Calu3 (cell line): Measurements from ENCODE around the gene FAM186B. TPM values are rescaled to one million over a fixed set of nuclear protein-coding genes. Genes with fewer than 3 reads are reported as not detected.
A peak's percentile ranks its signal among the peaks of the same experiment; 100 is the strongest.

Experiments used
- BruUV-seq: library from RNA; stranded (reverse); fragments of 400-500 nt; replicated peaks from 2 replicates; lab custom pipeline; 2021; lab: Mats Ljungman, UMichigan
- CTCF ChIA-PET: fragments of 300-600 bp; sonication (Branson Sonifier 250); formaldehyde crosslinking; loops from one replicate; lab custom pipeline; 2022; ENCODE audit warnings: antibody characterized with exemption; lab: Charles Lee
- DNase-seq: peaks from one replicate; pipeline ENCODE4 v3.0.0; 2022
- H3K27ac Mint-ChIP-seq: one replicate; pipeline ENCODE4 v1.8.0; 2022; ENCODE audit warnings: mixed read lengths; ENCODE audit not compliant: unreplicated experiment
- H3K27me3 Mint-ChIP-seq: one replicate; pipeline ENCODE4 v1.8.0; 2022; ENCODE audit warnings: mixed read lengths; ENCODE audit not compliant: unreplicated experiment
- H3K36me3 Mint-ChIP-seq: one replicate; pipeline ENCODE4 v1.8.0; 2022; ENCODE audit warnings: mild to moderate bottlenecking, moderate library complexity, mixed read lengths; ENCODE audit not compliant: insufficient read depth, unreplicated experiment
- H3K4me1 Mint-ChIP-seq: one replicate; pipeline ENCODE4 v1.8.0; 2022; ENCODE audit warnings: mild to moderate bottlenecking, low read depth, mixed read lengths; ENCODE audit not compliant: unreplicated experiment
- H3K4me3 Mint-ChIP-seq: one replicate; pipeline ENCODE4 v1.8.0; 2022; ENCODE audit warnings: mild to moderate bottlenecking, low read depth, moderate library complexity, mixed read lengths; ENCODE audit not compliant: unreplicated experiment
- H3K9me3 Mint-ChIP-seq: one replicate; pipeline ENCODE4 v1.8.0; 2022; ENCODE audit warnings: low read depth, mixed read lengths; ENCODE audit not compliant: unreplicated experiment
- intact Hi-C: fragments of 100-400 bp; cut with micrococcal nuclease; formaldehyde crosslinking; loops from one replicate; pipeline ENCODE4 v1.10.0; 2022; ENCODE audit not compliant: unreplicated experiment
- total RNA-seq: library from RNA; stranded (reverse); gene quantifications from 2 replicates; pipeline ENCODE4 v1.2.3, GENCODE V29; 2022
- TF ChIP-seq, protein P1 (sequence below): fragments of 200-600 bp; IDR thresholded peaks from one replicate; pipeline ENCODE4 v1.8.0; 2022; ENCODE audit warnings: antibody characterized with exemption; ENCODE audit not compliant: unreplicated experiment

FAM186B gene
- total RNA-seq, 1 experiment from 2014 or later, result 0.47 TPM

DNA sequence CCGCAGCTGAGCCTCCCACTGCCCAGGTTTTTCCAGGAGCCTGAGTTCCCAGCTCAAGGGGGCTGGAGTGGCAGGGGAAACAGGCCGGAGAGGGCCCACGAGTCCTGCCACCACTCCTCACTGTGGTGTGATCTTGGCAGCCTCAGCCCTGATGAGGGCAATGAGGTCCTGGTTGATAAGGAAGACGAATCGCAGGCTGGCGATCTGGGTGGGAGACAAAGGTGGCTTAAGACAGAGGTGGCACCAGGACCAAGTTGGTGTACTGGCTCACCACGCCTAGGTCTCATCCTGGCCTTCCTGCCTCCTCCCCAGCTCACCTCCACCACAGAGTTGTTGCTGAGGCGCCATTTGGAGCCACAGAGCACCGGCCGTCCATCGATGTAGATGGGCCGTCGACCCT is 46.9 kb downstream of the FAM186B start:
- no peak for DNase-seq
- Mint-ChIP-seq H3K4me3 (no peak overlapping the region), H3K27me3 (no peaks in the 10 kb centered on the region), H3K4me1 (no peaks in the 10 kb centered on the region), H3K27ac (no peak overlapping the region), H3K36me3 (peaks cover 20% of the 10 kb centered on the region), H3K9me3 (no peaks in the 10 kb centered on the region)
- TF ChIP-seq, protein P1, sequence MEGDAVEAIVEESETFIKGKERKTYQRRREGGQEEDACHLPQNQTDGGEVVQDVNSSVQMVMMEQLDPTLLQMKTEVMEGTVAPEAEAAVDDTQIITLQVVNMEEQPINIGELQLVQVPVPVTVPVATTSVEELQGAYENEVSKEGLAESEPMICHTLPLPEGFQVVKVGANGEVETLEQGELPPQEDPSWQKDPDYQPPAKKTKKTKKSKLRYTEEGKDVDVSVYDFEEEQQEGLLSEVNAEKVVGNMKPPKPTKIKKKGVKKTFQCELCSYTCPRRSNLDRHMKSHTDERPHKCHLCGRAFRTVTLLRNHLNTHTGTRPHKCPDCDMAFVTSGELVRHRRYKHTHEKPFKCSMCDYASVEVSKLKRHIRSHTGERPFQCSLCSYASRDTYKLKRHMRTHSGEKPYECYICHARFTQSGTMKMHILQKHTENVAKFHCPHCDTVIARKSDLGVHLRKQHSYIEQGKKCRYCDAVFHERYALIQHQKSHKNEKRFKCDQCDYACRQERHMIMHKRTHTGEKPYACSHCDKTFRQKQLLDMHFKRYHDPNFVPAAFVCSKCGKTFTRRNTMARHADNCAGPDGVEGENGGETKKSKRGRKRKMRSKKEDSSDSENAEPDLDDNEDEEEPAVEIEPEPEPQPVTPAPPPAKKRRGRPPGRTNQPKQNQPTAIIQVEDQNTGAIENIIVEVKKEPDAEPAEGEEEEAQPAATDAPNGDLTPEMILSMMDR, result no peak
- intact Hi-C loops, result no loop called here
- CTCF ChIA-PET, result interaction anchor here (1.1 kb wide), 1 partner anchor 200 kb away, joined by 3 read pairs; no protein-coding TSS in a partner anchor
- no TSS peak for BruUV-seq

DNA sequence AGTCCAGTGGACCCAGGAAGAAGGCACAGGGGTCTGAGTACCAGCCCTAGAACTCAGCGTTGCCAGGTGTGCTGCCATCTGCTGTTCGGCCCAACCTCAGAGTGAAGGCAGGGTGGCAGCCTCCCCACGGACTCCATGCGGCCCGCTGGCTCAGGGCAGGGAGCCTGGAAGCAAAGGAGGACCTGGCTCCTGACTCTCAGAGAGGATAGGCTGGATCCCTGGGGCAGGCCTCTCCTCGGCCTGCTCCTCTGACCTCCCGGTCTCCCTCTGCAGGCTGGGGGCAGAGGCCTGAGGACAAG is 47.6 kb downstream of the FAM186B start:
- H3K9me3 Mint-ChIP-seq, result no peaks in the 10 kb centered on the region
- BruUV-seq, result no TSS peak
- peaks cover 15% of the 10 kb centered on the region for H3K36me3 Mint-ChIP-seq
- intact Hi-C loops, result no loop called here
- no peak overlapping the region for H3K27ac Mint-ChIP-seq
- no peaks in the 10 kb centered on the region for H3K4me1 Mint-ChIP-seq
- CTCF ChIA-PET, result interaction anchor here (0.5 to 1.1 kb wide), 2 partner anchors 197 to 199 kb away, joined by 3 read pairs; no protein-coding TSS in a partner anchor
- H3K4me3 Mint-ChIP-seq, result no peak overlapping the region
- TF ChIP-seq, protein P1, result no peak
- H3K27me3 Mint-ChIP-seq, result peaks cover 1% of the 10 kb centered on the region
- DNase-seq, result peak; percentile 18

DNA sequence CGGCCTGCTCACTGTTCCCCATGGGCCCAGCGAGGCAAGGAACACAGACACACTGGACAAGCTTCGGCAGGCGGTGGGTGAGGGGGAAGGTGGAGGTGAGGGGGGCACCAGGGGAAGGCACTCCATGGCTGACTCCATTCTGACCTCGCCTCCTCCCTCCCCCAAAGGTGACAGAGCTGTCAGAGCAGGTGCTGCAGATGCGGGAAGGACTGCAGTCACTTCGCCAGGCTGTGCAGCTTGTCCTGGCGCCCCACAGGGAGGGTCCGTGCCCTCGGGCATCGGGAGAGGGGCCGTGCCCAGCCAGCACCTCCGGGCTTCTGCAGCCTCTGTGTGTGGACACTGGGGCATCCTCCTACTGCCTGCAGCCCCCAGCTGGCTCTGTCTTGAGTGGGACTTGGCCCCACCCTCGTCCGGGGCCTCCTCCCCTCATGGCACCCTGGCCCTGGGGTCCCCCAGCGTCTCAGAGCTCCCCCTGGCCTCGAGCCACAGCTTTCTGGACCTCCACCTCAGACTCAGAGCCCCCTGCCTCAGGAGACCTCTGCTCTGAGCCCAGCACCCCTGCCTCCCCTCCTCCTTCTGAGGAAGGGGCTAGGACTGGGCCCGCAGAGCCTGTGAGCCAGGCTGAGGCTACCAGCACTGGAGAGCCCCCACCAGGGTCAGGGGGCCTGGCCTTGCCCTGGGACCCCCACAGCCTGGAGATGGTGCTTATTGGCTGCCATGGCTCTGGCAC is 48.1 kb downstream of the FAM186B start:
- no peak overlapping the region for H3K27ac Mint-ChIP-seq
- no peak overlapping the region for H3K4me3 Mint-ChIP-seq
- CTCF ChIA-PET, result interaction anchor here (0.5 to 1.1 kb wide), 3 partner anchors 47 to 199 kb away, joined by 3 to 5 read pairs (median 3); no protein-coding TSS in a partner anchor
- no TSS peak for BruUV-seq
- no peaks in the 10 kb centered on the region for H3K9me3 Mint-ChIP-seq
- TF ChIP-seq, protein P1, result no peak
- H3K36me3 Mint-ChIP-seq, result peaks cover 17% of the 10 kb centered on the region
- DNase-seq, result no peak
- peaks cover 7% of the 10 kb centered on the region for H3K27me3 Mint-ChIP-seq
- intact Hi-C loops, result no loop called here
- no peaks in the 10 kb centered on the region for H3K4me1 Mint-ChIP-seq

DNA sequence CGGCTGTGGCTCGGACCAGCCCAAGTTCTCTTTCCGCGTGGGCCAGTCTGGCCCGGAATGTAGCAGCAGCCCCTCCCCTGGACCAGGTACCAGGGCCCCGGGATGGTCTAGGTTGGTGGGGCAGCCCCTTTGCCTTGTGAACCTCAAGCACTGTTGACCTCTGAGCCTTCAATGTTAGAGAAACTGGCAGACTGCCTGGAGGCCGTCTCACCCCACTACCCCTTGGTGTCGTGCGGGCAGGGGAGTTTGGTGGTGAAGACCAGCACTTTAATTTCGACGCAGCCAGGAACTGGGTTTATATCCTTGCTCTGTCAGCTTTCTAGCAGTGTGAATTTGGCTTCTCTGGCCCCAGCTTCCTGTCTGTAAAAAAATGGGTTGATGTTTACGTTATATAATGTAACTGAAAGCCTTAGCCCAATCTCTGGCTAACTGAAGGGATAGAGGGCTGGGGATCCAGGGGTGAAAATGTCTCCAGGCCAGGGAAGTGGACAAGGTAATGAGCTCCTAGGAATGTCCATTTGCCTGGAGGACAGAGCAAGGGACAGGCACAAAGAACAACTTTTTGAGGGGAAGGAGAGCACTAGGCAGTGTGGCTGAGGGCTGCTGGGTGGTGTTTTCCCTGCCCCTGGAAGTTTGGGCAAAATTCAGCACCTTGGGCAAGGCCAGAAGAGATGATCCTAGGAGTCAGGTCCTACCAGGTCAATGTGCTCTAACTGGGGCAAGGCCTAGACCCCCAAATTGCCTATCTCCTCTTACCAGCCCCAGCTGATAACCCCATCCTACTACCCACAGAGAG is 48.9 kb downstream of the FAM186B start:
- H3K36me3 Mint-ChIP-seq, result peaks cover 20% of the 10 kb centered on the region
- intact Hi-C loops, result no loop called here
- no TSS peak for BruUV-seq
- no peaks in the 10 kb centered on the region for H3K9me3 Mint-ChIP-seq
- no peak for DNase-seq
- no peak overlapping the region for H3K4me3 Mint-ChIP-seq
- H3K27me3 Mint-ChIP-seq, result peaks cover 12% of the 10 kb centered on the region
- no peak overlapping the region for H3K27ac Mint-ChIP-seq
- TF ChIP-seq, protein P1, result no peak
- CTCF ChIA-PET, result interaction anchor here (0.6 kb wide), 1 partner anchor 46 kb away, joined by 5 read pairs; no protein-coding TSS in a partner anchor
- no peaks in the 10 kb centered on the region for H3K4me1 Mint-ChIP-seq
